Lower lobe of right lung (tissue), 2 donors: ENCODE results near the gene CLCN2. TPM values are rescaled to one million over a fixed set of nuclear protein-coding genes. Genes with fewer than 3 reads are reported as not detected.
A peak's percentile ranks its signal among the peaks of the same experiment; 100 is the strongest.

Experiments
- ATAC-seq, 2 donors: fragments of 200-7000 bp; cut with Tn5 transposase; one replicate each; pipeline ENCODE4 v1.9.1; 2020 to 2022; ENCODE audit warnings: mild to moderate bottlenecking in 2 of 2, moderate library complexity in 2 of 2
- DNase-seq: peaks from one replicate; pipeline ENCODE4 v3.0.0-alpha.2; 2020
- H3K27ac ChIP-seq: fragments of 200-600 bp; one replicate; pipeline ENCODE4 v1.8.0; 2022
- H3K27me3 ChIP-seq: fragments of 200-600 bp; one replicate; pipeline ENCODE4 v1.8.0; 2022; ENCODE audit warnings: low read depth
- H3K36me3 ChIP-seq: fragments of 200-600 bp; one replicate; pipeline ENCODE4 v1.8.0; 2022; ENCODE audit warnings: mild to moderate bottlenecking
- H3K4me1 ChIP-seq: fragments of 200-600 bp; one replicate; pipeline ENCODE4 v1.8.0; 2022
- H3K4me3 ChIP-seq: fragments of 200-600 bp; one replicate; pipeline ENCODE4 v1.8.0; 2022; ENCODE audit warnings: mild to moderate bottlenecking
- H3K9me3 ChIP-seq: fragments of 200-600 bp; one replicate; pipeline ENCODE4 v1.8.0; 2022
- intact Hi-C: fragments of 100-400 bp; cut with DNase I; formaldehyde crosslinking; loops from one replicate; pipeline ENCODE4 v1.11.0; 2022
- total RNA-seq: library from RNA; stranded (reverse); fragmentation: NEBNext Ultra II Directional; extraction: Animal tissue kit (Norgen Biotek cat#: 25700); gene quantifications from one replicate; pipeline ENCODE4 v1.2.1, GENCODE V29; 2021
- TF ChIP-seq, protein P1 (sequence below): fragments of 200-600 bp; IDR thresholded peaks from one replicate; pipeline ENCODE4 v1.8.0; 2022; ENCODE audit warnings: antibody characterized with exemption, mild to moderate bottlenecking
- donor health status: DM: no; HTN: yes; CAD: no; lungs with severe emphysema.

Gene CLCN2
- total RNA-seq, 1 donor from 2014 or later, result 4.4 TPM

DNA sequence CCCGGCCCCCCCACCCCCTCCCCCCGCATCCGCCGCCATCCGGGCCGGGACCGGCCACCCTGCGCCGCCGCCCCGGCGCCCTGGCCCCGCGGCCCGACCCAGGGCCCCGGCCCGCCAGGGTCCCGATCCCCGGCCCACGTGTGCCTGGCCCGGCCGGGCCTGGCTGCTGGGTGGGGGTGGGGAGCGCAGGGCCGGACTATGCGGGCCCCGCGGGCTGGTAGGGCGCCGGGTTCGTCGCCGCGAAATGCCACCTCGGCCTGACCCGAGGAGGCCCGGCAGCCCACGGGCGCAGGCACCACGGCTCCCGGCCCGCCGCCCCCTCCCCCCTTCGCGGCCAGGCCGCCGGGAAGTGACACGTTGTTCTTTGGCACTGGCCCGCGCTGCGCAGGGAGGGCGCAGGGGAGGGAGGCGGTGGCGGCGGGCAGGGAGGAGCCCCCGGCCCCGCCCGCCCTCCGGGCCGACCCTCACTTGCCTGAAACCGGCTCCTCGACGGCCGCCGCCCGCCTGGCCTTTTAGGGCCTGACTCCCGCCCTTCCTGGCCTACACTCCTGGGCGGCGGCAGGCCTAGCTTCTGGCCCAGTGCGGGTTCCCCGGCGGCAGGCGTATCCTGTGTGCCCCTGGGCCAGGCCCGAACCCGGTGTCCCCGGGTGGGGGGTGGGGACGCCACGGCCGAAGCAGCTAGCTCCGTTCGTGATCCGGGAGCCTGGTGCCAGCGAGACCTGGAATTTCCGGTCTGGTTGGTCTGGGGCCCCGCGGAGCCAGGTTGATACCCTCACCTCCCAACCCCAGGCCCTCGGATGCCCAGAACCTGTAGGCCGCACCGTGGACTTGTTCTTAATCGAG lies 46.5 kb downstream of the CLCN2 start:
- Histone ChIP-seq H3K4me1 (peaks cover 43% of the 10 kb centered on the region), H3K4me3 (peak overlapping the region; percentile 94), H3K36me3 (peaks cover 22% of the 10 kb centered on the region), H3K27me3 (no peaks in the 10 kb centered on the region), H3K9me3 (no peaks in the 10 kb centered on the region), H3K27ac (peak overlapping the region; percentile 95)
- peak; percentile 80 to 87 for ATAC-seq
- DNase-seq, result peak; percentile 87
- intact Hi-C loops, result no loop called here
- TF ChIP-seq, protein P1, sequence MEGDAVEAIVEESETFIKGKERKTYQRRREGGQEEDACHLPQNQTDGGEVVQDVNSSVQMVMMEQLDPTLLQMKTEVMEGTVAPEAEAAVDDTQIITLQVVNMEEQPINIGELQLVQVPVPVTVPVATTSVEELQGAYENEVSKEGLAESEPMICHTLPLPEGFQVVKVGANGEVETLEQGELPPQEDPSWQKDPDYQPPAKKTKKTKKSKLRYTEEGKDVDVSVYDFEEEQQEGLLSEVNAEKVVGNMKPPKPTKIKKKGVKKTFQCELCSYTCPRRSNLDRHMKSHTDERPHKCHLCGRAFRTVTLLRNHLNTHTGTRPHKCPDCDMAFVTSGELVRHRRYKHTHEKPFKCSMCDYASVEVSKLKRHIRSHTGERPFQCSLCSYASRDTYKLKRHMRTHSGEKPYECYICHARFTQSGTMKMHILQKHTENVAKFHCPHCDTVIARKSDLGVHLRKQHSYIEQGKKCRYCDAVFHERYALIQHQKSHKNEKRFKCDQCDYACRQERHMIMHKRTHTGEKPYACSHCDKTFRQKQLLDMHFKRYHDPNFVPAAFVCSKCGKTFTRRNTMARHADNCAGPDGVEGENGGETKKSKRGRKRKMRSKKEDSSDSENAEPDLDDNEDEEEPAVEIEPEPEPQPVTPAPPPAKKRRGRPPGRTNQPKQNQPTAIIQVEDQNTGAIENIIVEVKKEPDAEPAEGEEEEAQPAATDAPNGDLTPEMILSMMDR, result no peak

DNA sequence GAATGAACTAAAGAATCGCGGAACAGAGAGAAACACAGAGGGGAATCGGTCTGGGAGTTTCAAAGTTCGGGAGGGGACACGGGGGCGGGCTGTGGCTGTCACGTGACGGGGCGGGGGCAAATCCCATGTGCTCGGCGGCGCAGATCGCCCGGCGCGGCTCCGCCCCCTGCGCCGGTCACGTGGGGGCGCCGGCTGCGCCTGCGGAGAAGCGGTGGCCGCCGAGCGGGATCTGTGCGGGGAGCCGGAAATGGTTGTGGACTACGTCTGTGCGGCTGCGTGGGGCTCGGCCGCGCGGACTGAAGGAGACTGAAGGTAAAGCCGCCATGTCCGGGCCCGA lies 47.1 kb downstream of the CLCN2 start, which contains the start of gene EIF4G1:
TSS of gene EIF4G1 (plus strand) at position 244 of the 337 bp plus-strand sequence. CDS start 1,191 bp downstream, outside the sequence.
- intact Hi-C loops, result no loop called here
- TF ChIP-seq, protein P1, result no peak
- Histone ChIP-seq H3K9me3 (no peaks in the 10 kb centered on the region), H3K4me1 (peaks cover 37% of the 10 kb centered on the region), H3K27me3 (no peaks in the 10 kb centered on the region), H3K4me3 (peak within 1 kb of the TSS; percentile 94), H3K36me3 (peaks cover 24% of the 10 kb centered on the region), H3K27ac (peak within 1 kb of the TSS; percentile 95)
- peak; percentile 91 to 94 for ATAC-seq
- DNase-seq, result peak; percentile 97

DNA sequence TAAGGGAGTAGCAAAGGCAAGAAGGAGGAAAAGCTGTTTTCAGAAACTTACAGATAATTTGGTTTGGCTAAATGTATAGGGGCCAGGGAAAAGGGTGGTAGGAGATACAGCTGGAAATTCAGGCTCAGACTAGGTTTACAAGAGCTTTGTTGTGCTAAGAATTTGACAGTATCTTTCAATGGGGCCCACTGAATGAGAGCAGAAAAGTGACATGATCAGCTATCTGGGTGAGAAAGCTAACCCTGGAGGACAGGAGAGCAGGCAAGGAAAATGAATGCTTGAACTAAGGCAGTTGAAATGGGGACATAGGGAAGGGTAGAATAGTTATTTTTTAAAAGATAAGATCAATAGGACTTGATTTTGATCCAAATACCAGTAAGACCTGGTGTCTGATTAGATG lies 49.8 kb downstream of the CLCN2 start:
- peaks cover 12% of the 10 kb centered on the region for H3K4me1 ChIP-seq
- no peaks in the 10 kb centered on the region for H3K9me3 ChIP-seq
- no peak overlapping the region for H3K27ac ChIP-seq
- no peak for DNase-seq
- no peaks in the 10 kb centered on the region for H3K27me3 ChIP-seq
- no peak for ATAC-seq
- TF ChIP-seq, protein P1, result no peak
- intact Hi-C loops, result no loop called here
- H3K4me3 ChIP-seq, result no peak overlapping the region
- peaks cover 32% of the 10 kb centered on the region for H3K36me3 ChIP-seq

DNA sequence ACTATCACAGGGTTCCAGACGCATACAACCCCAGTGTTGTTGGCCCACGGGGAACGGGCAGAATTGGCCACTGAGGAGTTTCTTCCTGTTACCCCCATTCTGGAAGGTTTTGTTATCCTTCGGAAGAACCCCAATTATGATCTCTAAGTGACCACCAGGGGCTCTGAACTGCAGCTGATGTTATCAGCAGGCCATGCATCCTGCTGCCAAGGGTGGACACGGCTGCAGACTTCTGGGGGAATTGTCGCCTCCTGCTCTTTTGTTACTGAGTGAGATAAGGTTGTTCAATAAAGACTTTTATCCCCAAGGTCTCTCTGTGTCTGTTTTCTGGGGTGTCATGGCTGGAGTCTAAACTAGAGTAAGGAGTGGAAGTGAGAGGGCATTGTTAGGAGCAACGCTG lies 52.7 kb downstream of the CLCN2 start:
- no peaks in the 10 kb centered on the region for H3K4me1 ChIP-seq
- H3K27ac ChIP-seq, result no peak overlapping the region
- no peaks in the 10 kb centered on the region for H3K27me3 ChIP-seq
- peaks cover 61% of the 10 kb centered on the region for H3K36me3 ChIP-seq
- H3K4me3 ChIP-seq, result no peak overlapping the region
- ATAC-seq, result no peak
- intact Hi-C loops, result no loop called here
- TF ChIP-seq, protein P1, result no peak
- DNase-seq, result no peak
- H3K9me3 ChIP-seq, result no peaks in the 10 kb centered on the region

DNA sequence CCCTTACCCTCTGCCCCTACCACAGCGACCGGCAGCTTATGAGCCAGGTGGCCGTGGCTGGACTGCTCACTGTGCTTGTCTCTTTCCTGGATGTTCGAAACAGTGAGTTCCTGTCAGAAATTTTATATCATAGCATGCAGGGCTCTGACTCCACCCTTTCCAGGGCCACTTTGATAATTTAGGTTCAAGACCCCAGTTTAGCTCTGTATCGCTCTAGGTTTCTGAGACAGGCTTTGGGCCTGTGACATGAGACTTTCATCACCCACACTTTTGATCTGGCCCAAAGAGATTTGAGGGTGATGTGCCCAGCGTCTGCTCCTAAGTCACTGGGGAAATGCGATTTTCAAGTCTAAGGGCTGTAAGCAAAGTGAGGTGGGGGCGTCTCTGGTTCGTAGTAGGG lies 53.5 kb downstream of the CLCN2 start:
- no peak for ATAC-seq
- Histone ChIP-seq H3K9me3 (no peaks in the 10 kb centered on the region), H3K27ac (no peak overlapping the region), H3K4me3 (no peak overlapping the region), H3K27me3 (no peaks in the 10 kb centered on the region), H3K36me3 (peaks cover 69% of the 10 kb centered on the region), H3K4me1 (no peaks in the 10 kb centered on the region)
- TF ChIP-seq, protein P1, result no peak
- DNase-seq, result no peak
- intact Hi-C loops, result no loop called here
